Fibroblast of lung (primary cell): ENCODE results near the gene OR2H2.

Experiments
- CTCF ChIP-seq, 2 donors: IDR thresholded peaks in 1 of 2; conservative IDR thresholded peaks in 1 of 2; 1 replicate in 1 of 2; 2 replicates in 1 of 2; pipeline ENCODE4 v1.5.1; 2011 to 2012; ENCODE audit warnings: low read length in 2 of 2, control low read depth in 1 of 2, inconsistent platforms in 1 of 2, low read depth in 1 of 2, mild to moderate bottlenecking in 1 of 2
- EZH2 ChIP-seq: IDR thresholded peaks from 2 replicates; pipeline ENCODE4 v1.5.1; 2012; ENCODE audit warnings: low read length, control low read depth, mild to moderate bottlenecking; ENCODE audit errors: missing control alignments

GRCh38 chr6:29561606-29562181 is 23.2 kb upstream of the OR2H2 start:
- no peak for TF ChIP-seq CTCF (conservative IDR thresholded peaks at IDR 0.05 in 1 of 2, IDR thresholded peaks at IDR 0.05 in 1 of 2; ENCODE audit: low read depth in 1 of 2, low read length in 2 of 2)
- TF ChIP-seq EZH2, result no peak
